NCI-H345 (cell line): ENCODE data around the gene CTIF.

Source experiments
- DNase-seq: peaks from one replicate; lab custom pipeline; 2025; lab: John Stamatoyannopoulos, UW

CTIF gene

DNA sequence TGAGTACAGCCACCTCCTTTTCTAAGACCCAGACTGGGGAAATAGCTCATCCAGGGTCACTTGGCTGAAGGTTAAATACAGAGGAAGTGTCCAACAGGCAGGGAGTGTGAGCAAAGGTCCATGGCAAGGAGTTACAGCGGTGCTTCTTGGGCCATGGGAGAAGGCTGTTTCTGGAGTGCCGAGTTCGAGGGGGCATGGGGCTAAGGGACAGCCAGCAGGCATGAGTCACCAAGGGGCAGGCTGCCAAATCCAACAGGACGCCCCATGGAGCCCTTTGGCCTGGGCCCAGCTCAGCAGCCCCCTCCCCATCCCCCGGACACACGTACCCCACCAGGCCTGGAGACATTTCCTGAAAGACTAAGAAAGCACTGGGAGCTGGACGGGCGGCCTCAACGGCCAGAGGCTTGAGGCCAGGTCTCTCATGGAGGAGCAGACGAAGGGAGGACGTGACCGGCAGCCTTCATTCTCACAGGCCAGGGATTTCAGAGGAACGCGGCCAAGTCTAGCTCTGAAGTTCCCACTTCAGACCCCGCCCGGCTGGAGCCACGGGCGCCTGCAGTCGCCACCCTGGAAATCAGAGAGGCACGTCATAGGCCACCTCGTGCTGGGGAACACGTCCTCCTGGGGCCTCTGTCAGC lies 251.5 kb downstream of the CTIF start:
- DNase-seq: no peak

DNA sequence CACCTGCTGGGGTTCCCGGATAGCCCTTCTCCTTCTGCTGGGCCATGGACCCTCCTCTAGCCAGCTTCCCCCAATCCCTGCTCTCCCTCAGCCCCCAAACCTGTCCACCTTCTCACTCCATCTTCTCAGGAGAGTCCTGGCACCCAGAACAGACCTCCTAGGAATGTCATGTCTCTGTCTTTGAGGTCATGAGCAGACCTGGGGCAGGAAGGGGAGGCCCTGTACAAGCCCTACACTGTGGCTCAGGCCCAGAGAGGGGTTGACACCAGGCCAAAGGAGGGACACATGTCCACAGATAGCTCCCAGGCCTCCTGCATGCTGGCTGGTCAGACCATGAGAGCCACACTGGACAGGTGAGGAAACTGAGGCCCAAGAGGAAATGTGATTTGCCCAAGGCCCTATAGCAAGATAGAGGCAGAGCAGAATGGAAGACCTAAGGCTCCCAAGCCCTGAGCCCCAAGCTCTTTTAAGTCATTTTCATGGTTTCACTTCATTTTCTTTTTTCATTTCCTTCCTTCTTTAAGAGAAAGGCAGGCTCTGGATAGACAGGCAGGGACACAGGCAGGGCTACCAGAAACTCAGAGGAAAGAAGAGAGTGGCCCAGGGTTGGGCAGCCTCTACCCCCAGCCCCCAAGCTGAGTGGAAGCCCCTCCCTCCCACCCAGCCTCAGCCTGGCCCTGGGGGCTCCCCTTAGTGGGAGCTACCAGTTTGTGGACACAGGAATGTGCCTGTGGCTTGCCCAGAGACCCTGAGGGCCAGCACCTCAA lies 252.2 kb downstream of the CTIF start:
- no peak for DNase-seq

GRCh38 chr18:48791636-48792105 lies 252.8 kb downstream of the CTIF start:
- no peak for DNase-seq

DNA sequence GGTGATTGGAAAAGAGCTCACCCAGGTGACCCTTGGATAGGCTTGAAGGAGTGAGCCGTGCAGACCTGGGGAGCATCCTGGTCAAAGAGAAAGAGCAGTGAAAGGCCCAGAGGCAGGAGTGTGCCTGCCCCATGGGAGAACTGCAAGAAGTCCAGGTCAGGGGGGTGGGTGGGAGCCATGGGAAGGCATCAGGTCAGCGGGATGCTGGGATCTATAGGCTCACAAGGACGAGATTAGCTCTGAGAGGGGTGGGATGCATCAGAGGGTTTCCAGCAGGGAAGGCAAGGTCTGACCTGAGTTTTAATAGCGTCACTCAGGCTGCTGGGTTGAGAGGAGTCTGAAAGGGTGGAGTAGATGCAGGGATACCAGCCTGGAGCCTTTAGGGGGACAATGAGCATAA lies 253.3 kb downstream of the CTIF start:
- DNase-seq: no peak

DNA sequence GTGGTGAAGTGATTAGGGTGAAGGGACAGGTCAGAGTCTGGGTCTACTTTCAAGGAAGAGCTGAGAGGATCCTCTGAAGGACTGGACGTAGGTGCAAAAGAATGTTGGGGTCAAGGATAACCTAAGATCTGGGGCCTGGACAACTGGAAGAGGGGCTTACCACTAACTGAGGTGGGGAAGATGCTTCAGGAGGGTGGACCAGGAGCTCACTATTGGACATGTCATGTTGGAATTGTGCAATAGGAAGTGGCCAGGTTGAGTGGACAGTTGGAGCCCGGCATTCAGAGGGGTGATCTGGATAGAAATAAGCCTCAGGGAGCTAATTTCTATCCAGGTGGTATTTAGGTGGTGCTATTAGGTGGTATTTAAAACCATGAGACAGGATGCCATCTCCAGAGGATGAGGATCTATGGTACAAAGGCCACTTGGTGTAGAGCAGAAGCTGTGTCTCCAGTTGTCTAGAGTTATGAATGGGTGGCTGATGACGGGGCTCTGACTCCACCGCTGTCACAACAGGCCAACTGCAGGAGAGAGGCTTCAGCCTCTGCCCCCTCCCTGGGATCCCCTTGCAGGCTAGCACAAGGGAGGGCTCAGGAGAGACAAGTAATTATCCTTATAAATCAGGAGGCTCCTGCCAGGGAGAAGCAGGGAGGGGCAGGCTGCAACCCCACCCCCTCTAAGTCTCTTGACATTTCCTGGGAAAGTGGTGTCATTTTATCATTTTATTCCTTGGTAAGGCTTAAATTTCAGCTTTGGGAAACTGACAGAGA lies 254.0 kb downstream of the CTIF start:
- DNase-seq: no peak

- DNase-seq: no peak
Observed at GRCh38 chr18:48794251-48794970, 255.6 kb downstream of the CTIF start.

- DNase-seq: no peak
Observed at GRCh38 chr18:48795696-48796095, 256.9 kb downstream of the CTIF start.

- no peak for DNase-seq
Observed at GRCh38 chr18:48796491-48797205, 257.8 kb downstream of the CTIF start.

DNA sequence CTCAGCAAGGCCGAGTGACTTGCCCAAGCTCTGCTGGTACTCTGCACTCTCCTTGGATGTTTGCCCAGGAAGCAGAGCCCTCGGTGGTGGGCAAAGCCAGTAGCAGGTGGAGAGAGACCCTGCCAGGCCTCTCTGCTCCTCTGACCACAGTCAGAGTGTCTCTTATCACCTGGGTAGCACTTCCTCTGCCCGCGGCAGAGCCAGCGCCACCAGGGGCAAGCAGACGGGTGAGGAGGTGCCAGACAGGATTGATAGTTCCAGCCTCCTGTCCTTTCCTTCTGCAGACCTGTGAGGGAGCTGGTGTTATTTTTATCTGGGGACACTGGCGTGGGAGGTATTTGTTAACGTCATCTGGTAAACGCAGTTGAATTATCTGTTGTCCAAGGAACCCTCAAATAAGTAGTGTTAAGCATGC lies 259.0 kb downstream of the CTIF start:
- no peak for DNase-seq

- DNase-seq: no peak
Observed at GRCh38 chr18:48798334-48799245, 259.8 kb downstream of the CTIF start.

- DNase-seq: no peak
Observed at GRCh38 chr18:48799724-48800315, 261.0 kb downstream of the CTIF start.

DNA sequence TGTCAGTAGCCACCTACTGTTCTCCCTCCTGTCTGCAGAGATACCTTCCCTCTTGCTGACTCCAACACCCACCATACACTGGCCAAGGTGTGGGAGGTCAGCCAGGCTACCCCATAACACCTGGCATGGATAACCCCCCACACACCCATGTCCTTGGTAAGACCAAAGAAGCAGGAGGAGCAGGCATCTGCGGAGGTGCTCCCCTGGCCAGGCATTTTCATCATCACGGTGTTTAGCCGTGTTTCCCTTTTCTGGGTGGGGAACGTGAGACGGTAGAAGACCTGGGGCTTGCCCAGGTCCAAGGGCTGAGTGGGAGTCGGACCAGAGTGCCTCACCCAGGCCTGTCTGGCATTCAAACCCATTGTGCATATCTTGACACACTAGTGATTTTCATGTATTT lies 261.6 kb downstream of the CTIF start:
- DNase-seq: no peak

- DNase-seq: no peak
Observed at GRCh38 chr18:48800876-48801727, 262.3 kb downstream of the CTIF start.

DNA sequence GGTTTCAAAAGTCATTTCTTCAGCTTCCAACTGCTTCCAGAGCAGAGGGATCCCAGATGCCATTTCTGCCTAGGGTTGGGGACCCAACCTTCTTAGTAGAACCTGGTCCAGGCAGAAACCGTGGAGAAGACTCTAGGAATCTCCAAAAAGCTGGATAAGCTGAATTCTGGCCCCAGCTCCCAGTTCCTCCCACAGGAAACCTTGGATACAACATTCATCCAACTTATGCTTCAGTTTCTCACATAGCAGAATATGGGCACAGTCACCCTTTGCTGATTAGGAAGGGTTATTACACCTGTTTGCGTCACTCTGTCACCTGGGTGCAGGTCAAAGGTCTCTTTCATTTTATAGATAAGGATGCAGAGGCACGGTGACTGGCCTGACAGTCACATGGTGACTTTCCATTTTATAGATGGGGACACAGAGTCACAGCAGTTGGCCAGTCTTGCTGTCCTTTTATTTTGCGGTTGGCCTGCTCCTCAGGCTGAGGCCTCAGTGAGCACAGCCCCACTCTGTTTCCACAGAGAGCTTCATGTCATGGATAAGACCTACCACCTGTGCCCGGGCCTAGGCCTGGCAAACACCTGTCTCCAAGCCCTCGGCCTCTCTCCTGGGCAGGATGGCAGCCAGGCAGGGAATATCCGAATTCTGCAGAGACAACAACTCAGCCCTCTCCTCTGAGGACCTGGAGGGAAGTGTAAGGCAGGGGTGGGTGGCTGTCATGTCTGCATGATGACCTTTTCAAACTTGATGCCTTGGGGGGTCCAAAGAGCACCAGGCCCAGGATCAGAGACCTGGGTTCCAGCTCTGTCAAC lies 263.1 kb downstream of the CTIF start:
- no peak for DNase-seq

DNA sequence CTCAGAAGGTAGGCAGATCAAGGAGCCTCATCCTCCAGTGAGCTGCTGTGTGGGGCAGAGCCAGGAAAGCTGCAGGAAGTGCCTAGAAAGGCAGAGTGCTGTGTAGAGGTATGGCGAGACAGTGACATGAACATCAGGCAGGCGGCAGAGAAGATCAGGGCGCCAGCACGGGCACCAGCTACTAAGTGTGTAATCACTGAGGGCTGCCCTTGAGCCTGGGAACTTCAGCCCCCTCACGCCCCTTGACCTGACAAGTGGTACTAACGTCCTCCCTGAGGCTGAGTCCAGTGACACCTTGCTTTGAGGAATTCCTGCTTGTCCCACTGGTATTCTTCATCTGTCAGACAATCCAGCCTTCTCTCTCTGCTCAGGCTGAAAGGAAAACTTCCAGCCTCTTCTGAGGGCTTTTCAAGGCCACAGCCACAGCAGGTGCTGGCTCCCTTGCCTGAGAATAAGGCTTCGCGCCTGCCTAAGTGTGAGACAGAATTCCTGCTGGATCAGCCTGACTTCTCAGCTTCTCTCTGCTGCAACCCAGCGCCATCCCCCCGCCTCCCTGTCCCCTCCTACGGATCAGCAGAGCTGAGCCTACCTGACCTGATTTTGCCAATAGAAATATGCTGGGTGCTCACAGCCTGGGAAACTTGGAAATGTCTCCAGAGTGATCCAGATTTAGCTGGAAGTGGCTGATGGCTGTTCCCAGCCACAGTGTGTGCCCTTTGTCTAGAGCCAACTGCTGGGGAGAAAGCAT lies 263.9 kb downstream of the CTIF start:
- no peak for DNase-seq

GRCh38 chr18:48803518-48803917 lies 264.7 kb downstream of the CTIF start:
- no peak for DNase-seq
